Thymus (tissue), 11 donors: ENCODE measurements around the gene KCNIP3. TPM values are rescaled to one million over a fixed set of nuclear protein-coding genes. Genes with fewer than 3 reads are reported as not detected.

Experiments
- DNase-seq, 9 donors: peaks; one replicate each; pipeline ENCODE4 v3.0.0-alpha.2; 2013; ENCODE audit warnings: low spot score in 9 of 9, low read depth in 6 of 9, missing footprints in 1 of 9
- H3K27ac ChIP-seq, 2 donors: one replicate each; pipeline ENCODE4 v1.5.1; 2013; ENCODE audit warnings: control low read depth in 1 of 2, low read depth in 1 of 2, low read length in 1 of 2, mild to moderate bottlenecking in 1 of 2, moderate library complexity in 1 of 2
- H3K27me3 ChIP-seq, 2 donors: one replicate each; pipeline ENCODE4 v1.5.1; 2013; ENCODE audit warnings: low read length in 1 of 2; ENCODE audit not compliant: control insufficient read depth in 2 of 2, insufficient read depth in 1 of 2
- H3K36me3 ChIP-seq, 2 donors: one replicate each; pipeline ENCODE4 v1.5.1; 2013; ENCODE audit warnings: low read length in 1 of 2, mild to moderate bottlenecking in 1 of 2, moderate library complexity in 1 of 2; ENCODE audit not compliant: control insufficient read depth in 2 of 2, insufficient read depth in 2 of 2
- H3K4me1 ChIP-seq, 2 donors: one replicate each; pipeline ENCODE4 v1.5.1; 2013; ENCODE audit warnings: low read length in 2 of 2; ENCODE audit not compliant: control insufficient read depth in 2 of 2, insufficient read depth in 2 of 2
- H3K4me3 ChIP-seq, 2 donors: one replicate each; pipeline ENCODE4 v1.5.1; 2013; ENCODE audit warnings: low read length in 2 of 2, control low read depth in 1 of 2, mild to moderate bottlenecking in 1 of 2
- H3K9me3 ChIP-seq, 2 donors: one replicate each; pipeline ENCODE4 v1.5.1; 2013; ENCODE audit warnings: low read length in 1 of 2, mild to moderate bottlenecking in 1 of 2; ENCODE audit not compliant: control insufficient read depth in 2 of 2, insufficient read depth in 1 of 2
- WGBS: extraction: QIAGEN DNeasy Blood & Tissue Kit; methylation state at CpG from one replicate; pipeline ENCODE4 v1.1.7; 2013; 5-methylcytosine and 5-hydroxymethylcytosine counted together
- polyA plus RNA-seq: library from polyadenylated mRNA; stranded (reverse); fragments of 200-250 nt; gene quantifications from one replicate; pipeline ENCODE4 v1.2.3, GENCODE V29; 2013
- total RNA-seq: library from RNA; stranded (reverse); fragments of 120-200 nt; gene quantifications from one replicate; pipeline ENCODE4 v1.2.4, GENCODE V29; 2013
- donor health status: healthy.

Gene KCNIP3
- total and polyA plus RNA-seq, 2 donors: 5.3 to 21.4 TPM

DNA sequence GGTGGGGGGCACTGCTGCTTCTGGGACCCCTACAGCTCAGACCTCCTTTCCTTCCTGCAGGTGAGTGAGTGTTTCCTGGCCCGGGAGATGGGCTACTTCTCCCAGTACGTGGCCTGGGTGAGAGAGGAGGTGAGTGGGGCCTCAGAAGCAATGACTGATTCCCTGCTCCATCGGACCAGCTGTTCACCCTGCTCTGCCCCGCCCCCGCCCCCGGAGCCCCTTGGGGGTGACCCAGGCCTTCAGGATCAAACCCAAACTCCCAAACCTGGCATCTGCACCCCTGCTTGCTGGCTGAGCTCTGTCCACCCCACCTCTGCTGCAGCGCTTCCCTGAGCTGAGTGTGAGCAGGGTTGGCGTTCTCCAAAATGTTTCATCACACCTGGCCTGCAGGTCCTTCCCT, 9.8 kb upstream of the KCNIP3 start:
- no peak overlapping the region for H3K27ac ChIP-seq
- DNase-seq: no peak
- WGBS: 91% methylated on average over 8 of the region's 8 CpGs
- H3K36me3 ChIP-seq: no peaks in the 10 kb centered on the region
- H3K27me3 ChIP-seq: no peaks in the 10 kb centered on the region
- H3K9me3 ChIP-seq: peaks cover 0 to 11% of the 10 kb centered on the region in 2 donors
- H3K4me3 ChIP-seq: no peak overlapping the region
- H3K4me1 ChIP-seq: no peaks in the 10 kb centered on the region

DNA sequence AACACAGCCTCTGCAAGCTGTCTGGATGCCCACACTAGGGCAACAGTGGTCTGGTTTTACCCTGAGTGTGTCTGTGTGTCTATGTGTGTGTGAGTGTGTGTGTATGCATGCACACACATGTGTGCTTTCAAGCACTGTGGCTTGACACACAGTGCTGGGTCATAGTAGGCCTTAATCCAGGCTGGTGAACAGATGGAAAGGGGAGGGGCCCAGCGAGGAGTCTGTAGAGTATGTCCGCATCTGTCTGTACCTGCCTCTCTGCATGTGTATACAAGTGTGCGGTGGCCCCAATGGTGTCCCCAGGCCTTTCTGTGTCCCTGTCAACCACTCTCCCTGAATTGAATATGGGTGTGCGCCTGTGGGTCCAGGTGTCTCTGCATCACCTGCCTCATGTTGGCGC, 9.3 kb upstream of the KCNIP3 start:
- DNase-seq: no peak
- H3K36me3 ChIP-seq: no peaks in the 10 kb centered on the region
- H3K27me3 ChIP-seq: no peaks in the 10 kb centered on the region
- H3K4me3 ChIP-seq: no peak overlapping the region
- no peak overlapping the region for H3K27ac ChIP-seq
- no peaks in the 10 kb centered on the region for H3K4me1 ChIP-seq
- peaks cover 0 to 11% of the 10 kb centered on the region in 2 donors for H3K9me3 ChIP-seq
- WGBS: 95% methylated on average over 5 of the region's 5 CpGs

GRCh38 chr2:95289253-95289652, 7.9 kb upstream of the KCNIP3 start:
- Histone ChIP-seq H3K27ac (no peak overlapping the region), H3K36me3 (no peaks in the 10 kb centered on the region), H3K27me3 (no peaks in the 10 kb centered on the region), H3K4me3 (no peak overlapping the region), H3K4me1 (no peaks in the 10 kb centered on the region), H3K9me3 (peaks cover 0 to 11% of the 10 kb centered on the region in 2 donors)
- WGBS: 77% methylated on average over 7 of the region's 7 CpGs
- no peak for DNase-seq

- DNase-seq: no peak
- Histone ChIP-seq H3K4me1 (no peaks in the 10 kb centered on the region), H3K36me3 (no peaks in the 10 kb centered on the region), H3K9me3 (peaks cover 0 to 11% of the 10 kb centered on the region in 2 donors), H3K27ac (no peak overlapping the region), H3K4me3 (no peak overlapping the region), H3K27me3 (no peaks in the 10 kb centered on the region)
Observed at GRCh38 chr2:95291222-95291621, 5.9 kb upstream of the KCNIP3 start.

GRCh38 chr2:95292623-95293260, 4.4 kb upstream of the KCNIP3 start:
- H3K36me3 ChIP-seq: no peaks in the 10 kb centered on the region
- no peaks in the 10 kb centered on the region for H3K27me3 ChIP-seq
- no peaks in the 10 kb centered on the region for H3K4me1 ChIP-seq
- DNase-seq: no peak
- H3K4me3 ChIP-seq: no peak overlapping the region
- H3K27ac ChIP-seq: no peak overlapping the region
- H3K9me3 ChIP-seq: peaks cover 0 to 11% of the 10 kb centered on the region in 2 donors
- WGBS: 96% methylated on average over 9 of the region's 9 CpGs

GRCh38 chr2:95294579-95295250, 2.4 kb upstream of the KCNIP3 start:
- no peak overlapping the region for H3K27ac ChIP-seq
- no peaks in the 10 kb centered on the region for H3K27me3 ChIP-seq
- DNase-seq: no peak
- no peaks in the 10 kb centered on the region for H3K4me1 ChIP-seq
- no peaks in the 10 kb centered on the region for H3K36me3 ChIP-seq
- 95% methylated on average over 19 of the region's 19 CpGs for WGBS
- H3K9me3 ChIP-seq: peaks cover 0 to 11% of the 10 kb centered on the region in 2 donors
- H3K4me3 ChIP-seq: no peak overlapping the region

DNA sequence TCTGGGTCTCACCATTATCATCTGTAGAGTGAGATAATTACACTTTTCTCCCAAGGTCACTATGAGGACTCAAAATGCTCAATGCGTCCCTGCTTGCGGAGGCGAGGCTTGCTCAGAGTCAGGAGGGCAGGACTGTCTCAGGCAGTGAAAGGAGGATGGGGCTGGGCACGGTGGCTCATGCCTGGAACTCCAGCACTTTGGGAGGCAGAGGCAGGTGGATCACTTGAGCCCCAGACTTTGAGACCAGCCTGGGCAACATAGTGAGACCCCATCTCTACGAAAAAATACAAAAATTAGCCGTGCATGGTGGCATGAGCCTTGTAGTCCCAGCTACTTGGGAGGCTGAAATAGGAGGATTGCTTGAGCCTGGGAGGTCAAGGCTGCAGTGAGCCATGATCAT, 1.8 kb upstream of the KCNIP3 start:
- H3K4me3 ChIP-seq: no peak overlapping the region
- 96% methylated on average over 6 of the region's 6 CpGs for WGBS

DNA sequence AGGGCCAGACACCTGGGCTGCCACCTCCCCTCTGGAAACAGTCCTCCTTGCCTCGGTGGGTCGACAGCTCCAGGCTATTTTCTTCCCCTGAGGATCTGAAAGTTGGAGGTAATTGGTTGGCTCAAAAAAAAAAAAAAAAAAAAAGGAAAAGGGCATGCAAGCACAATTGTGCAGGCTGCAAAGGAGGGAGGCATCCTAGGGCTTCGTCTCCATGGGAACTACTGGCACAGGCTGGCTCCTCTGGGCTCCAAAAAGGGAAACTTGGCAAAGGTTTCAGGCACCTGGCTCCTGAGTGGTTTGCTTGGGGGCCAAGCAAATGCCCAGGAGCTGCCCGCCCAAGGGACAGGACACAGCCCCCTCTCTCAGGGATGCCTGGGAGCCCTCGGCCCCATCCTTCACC, 1.1 kb upstream of the KCNIP3 start:
- no peaks in the 10 kb centered on the region for H3K9me3 ChIP-seq
- no peak overlapping the region for H3K4me3 ChIP-seq
- no peaks in the 10 kb centered on the region for H3K4me1 ChIP-seq
- no peaks in the 10 kb centered on the region for H3K36me3 ChIP-seq
- H3K27me3 ChIP-seq: no peaks in the 10 kb centered on the region
- no peak for DNase-seq
- 91% methylated on average over 5 of the region's 5 CpGs for WGBS
- H3K27ac ChIP-seq: no peak overlapping the region

More for the DNA sequence above, 1.8 kb upstream of the KCNIP3 start:
- H3K36me3 ChIP-seq: no peaks in the 10 kb centered on the region
- no peaks in the 10 kb centered on the region for H3K27me3 ChIP-seq
- H3K9me3 ChIP-seq: peaks cover 0 to 4% of the 10 kb centered on the region in 2 donors
- DNase-seq: no peak
- no peak overlapping the region for H3K27ac ChIP-seq
- H3K4me1 ChIP-seq: no peaks in the 10 kb centered on the region

DNA sequence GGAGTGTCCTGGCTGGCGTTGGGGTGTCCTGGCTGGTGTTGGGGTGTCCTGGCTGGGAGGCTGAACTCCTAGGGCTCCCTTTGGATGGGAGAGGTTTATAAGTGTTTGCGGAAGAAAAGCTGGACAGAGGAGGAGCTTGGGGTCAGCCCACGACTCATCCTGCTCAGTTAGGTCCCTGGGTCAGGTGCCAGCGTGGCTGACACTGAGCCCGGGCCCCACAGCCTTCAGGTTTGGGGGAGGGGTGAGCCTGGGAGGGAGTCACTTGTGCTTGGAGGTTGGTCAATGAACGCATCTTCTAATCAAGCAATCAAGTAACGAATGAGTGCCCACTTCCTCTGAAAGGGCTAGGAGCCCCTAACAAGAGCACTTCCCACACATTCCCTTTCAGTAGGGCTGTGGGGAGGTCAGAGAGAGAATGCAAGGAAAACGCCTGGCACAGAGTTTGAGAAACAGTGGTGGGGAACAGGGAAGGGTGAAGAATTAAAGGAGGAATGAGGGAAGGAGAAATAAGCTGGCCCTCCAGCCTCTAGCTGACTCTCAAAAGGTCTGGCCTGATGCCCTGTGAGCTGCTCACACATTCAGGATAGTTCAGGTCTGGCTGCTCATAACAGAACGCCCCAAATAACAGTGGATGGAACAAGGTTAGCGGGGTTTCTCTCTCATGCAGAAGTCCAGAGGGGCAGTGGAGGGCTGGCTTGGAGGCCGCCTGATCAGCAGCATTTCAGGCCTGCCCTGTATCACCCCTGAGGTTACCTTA, 670 bp downstream of the KCNIP3 start:
- Histone ChIP-seq H3K27ac (no peak overlapping the region), H3K36me3 (no peaks in the 10 kb centered on the region), H3K9me3 (no peaks in the 10 kb centered on the region), H3K4me3 (peak overlapping the region in 1 of 2 donors; percentile 13), H3K27me3 (no peaks in the 10 kb centered on the region), H3K4me1 (no peaks in the 10 kb centered on the region)
- DNase-seq: no peak
- 89% methylated on average over 11 of the region's 11 CpGs for WGBS
